SU-DHL-6 (cell line): ENCODE results near the gene HACD4.

Experiments
- H2AFZ ChIP-seq: fragments of 200-600 bp; sonication (generic); 2 replicates; pipeline ENCODE4 v1.6.1; 2014; ENCODE audit warnings: low read depth, mild to moderate bottlenecking, moderate library complexity, mixed read lengths, antibody characterized with exemption, low read length; ENCODE audit not compliant: severe bottlenecking
- H3F3A ChIP-seq: fragments of 200-600 bp; shearing (Covaris generic); 2 replicates; pipeline ENCODE4 v1.6.0; 2016; ENCODE audit warnings: antibody characterized with exemption, mild to moderate bottlenecking; ENCODE audit not compliant: insufficient read depth
- H3K27ac ChIP-seq: fragments of 200-600 bp; sonication (generic); 2 replicates; pipeline ENCODE4 v1.5.1; 2016; ENCODE audit warnings: low read depth, mild to moderate bottlenecking, low read length, moderate library complexity, mixed read lengths
- H3K27me3 ChIP-seq: fragments of 200-600 bp; sonication (generic), shearing (Covaris generic); 2 replicates; pipeline ENCODE4 v1.6.0; 2014; ENCODE audit warnings: mild to moderate bottlenecking, low read length
- H3K36me3 ChIP-seq: fragments of 200-600 bp; sonication (generic); 2 replicates; pipeline ENCODE4 v1.6.1; 2014; ENCODE audit warnings: mild to moderate bottlenecking, low read length, mixed read lengths
- H3K4me2 ChIP-seq: fragments of 300-600, 200-600 bp; shearing (Covaris generic), sonication (generic); 2 replicates; pipeline ENCODE4 v1.6.0; 2014; ENCODE audit warnings: low read length, low read depth, mild to moderate bottlenecking; ENCODE audit not compliant: poor library complexity, severe bottlenecking
- H3K4me3 ChIP-seq: fragments of 200-600 bp; sonication (generic); 2 replicates; pipeline ENCODE4 v1.5.1; 2014; ENCODE audit warnings: antibody characterized with exemption, low read length, mild to moderate bottlenecking, mixed read lengths; ENCODE audit not compliant: insufficient read depth, poor library complexity, severe bottlenecking
- H3K79me2 ChIP-seq: fragments of 200-600 bp; sonication (generic); 2 replicates; pipeline ENCODE4 v1.6.1; 2014; ENCODE audit warnings: mild to moderate bottlenecking, low read length, moderate library complexity; ENCODE audit not compliant: insufficient read depth
- H3K9ac ChIP-seq: fragments of 200-600 bp; sonication (generic); 2 replicates; pipeline ENCODE4 v1.7.0; 2014; ENCODE audit warnings: mild to moderate bottlenecking, low read length
- H3K9me2 ChIP-seq: fragments of 200-600 bp; sonication (generic); replicated peaks from 2 replicates; pipeline ENCODE4 v1.6.1; 2014; ENCODE audit warnings: low read length; ENCODE audit not compliant: insufficient read depth
- H3K9me3 ChIP-seq: fragments of 200-600 bp; sonication (generic); 2 replicates; pipeline ENCODE4 v1.6.1; 2014; ENCODE audit warnings: low read length, mixed read lengths; ENCODE audit not compliant: insufficient read depth
- H4K20me1 ChIP-seq: fragments of 200-600 bp; sonication (generic); 2 replicates; pipeline ENCODE4 v1.6.1; 2014; ENCODE audit warnings: low read depth, mild to moderate bottlenecking, antibody characterized with exemption, low read length, moderate library complexity, mixed read lengths
- EZH2phosphoT487 ChIP-seq: fragments of 200-600 bp; sonication (generic), shearing (Covaris generic); conservative IDR thresholded peaks from 2 replicates; pipeline ENCODE4 v1.6.1; 2018; ENCODE audit warnings: mild to moderate bottlenecking, antibody characterized with exemption, low read length, moderate library complexity, mixed read lengths
- TF ChIP-seq, protein P1 (sequence below): fragments of 200-600 bp; sonication (generic); IDR thresholded peaks from one replicate; pipeline ENCODE4 v1.5.1; 2017; ENCODE audit warnings: antibody characterized with exemption, mild to moderate bottlenecking, low read length, moderate library complexity; ENCODE audit not compliant: insufficient read depth, poor library complexity, severe bottlenecking

The HACD4 gene

DNA sequence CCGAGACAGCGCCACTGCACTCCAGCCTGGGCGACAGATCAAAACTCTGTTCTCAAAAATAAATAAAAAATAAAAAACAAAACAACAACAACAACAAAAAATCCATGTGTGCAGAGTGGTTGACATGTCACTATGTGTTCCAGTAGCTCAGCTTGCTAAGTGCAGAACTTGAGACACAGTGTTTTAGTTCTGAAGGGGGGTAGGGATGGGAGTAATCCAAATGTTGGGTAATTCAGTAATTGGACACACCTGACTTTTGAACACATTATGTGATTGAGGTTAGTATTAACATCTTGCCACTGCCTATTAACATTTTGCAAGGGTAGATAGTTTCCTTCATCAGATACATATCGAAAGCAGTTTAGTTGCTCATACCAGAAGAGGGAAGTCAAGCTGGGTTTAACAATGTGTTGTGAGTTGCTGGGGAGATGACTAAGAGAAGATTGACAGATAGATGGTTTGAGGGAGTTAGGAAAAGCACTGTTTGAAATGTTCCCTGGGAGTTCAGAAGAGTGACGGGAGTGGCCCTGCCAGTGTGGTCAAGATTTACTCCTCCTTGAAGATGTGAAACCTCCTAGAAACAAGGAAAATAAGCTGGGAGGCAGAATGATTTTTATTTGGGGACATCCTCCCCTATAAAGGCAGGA, 928 bp downstream of the HACD4 start:
- Histone ChIP-seq H3K27ac (no peak overlapping the region), H3K79me2 (no peaks in the 10 kb centered on the region), H3K4me3 (no peak overlapping the region)

DNA sequence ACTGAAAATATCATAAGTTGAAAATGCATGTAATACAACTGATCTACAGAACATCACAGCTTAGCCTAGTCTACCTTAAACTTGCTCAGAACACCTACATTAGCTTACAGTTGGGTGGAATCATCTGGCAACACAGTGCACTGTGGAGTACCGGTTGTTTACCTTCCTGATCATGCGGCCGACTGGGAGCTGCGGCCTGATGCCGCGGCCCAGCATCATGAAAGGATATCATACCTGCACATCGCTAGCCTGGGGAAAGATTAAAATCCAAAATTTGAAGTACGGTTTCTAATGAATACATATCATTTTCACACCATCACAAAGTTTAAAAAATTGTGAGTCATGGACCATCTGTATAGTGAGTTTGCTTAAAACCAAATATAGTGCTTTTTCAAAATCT, 1.8 kb downstream of the HACD4 start:
- Histone ChIP-seq H3K27ac (no peak overlapping the region), H3K4me2 (no peak overlapping the region)
- no peak for TF ChIP-seq EZH2phosphoT487
- TF ChIP-seq, protein P1, sequence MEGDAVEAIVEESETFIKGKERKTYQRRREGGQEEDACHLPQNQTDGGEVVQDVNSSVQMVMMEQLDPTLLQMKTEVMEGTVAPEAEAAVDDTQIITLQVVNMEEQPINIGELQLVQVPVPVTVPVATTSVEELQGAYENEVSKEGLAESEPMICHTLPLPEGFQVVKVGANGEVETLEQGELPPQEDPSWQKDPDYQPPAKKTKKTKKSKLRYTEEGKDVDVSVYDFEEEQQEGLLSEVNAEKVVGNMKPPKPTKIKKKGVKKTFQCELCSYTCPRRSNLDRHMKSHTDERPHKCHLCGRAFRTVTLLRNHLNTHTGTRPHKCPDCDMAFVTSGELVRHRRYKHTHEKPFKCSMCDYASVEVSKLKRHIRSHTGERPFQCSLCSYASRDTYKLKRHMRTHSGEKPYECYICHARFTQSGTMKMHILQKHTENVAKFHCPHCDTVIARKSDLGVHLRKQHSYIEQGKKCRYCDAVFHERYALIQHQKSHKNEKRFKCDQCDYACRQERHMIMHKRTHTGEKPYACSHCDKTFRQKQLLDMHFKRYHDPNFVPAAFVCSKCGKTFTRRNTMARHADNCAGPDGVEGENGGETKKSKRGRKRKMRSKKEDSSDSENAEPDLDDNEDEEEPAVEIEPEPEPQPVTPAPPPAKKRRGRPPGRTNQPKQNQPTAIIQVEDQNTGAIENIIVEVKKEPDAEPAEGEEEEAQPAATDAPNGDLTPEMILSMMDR = no peak

More for the DNA sequence above, 928 bp downstream of the HACD4 start:
- H3K9me2 ChIP-seq = no peaks in the 10 kb centered on the region
- H4K20me1 ChIP-seq = no peaks in the 10 kb centered on the region
- no peaks in the 10 kb centered on the region for H3K9me3 ChIP-seq
- no peaks in the 10 kb centered on the region for H3K36me3 ChIP-seq
- no peaks in the 10 kb centered on the region for H3F3A ChIP-seq
- no peak for TF ChIP-seq EZH2phosphoT487
- TF ChIP-seq, protein P1 = no peak
- no peak overlapping the region for H2AFZ ChIP-seq
- H3K9ac ChIP-seq = no peak overlapping the region
- no peak overlapping the region for H3K4me2 ChIP-seq
- no peaks in the 10 kb centered on the region for H3K27me3 ChIP-seq

DNA sequence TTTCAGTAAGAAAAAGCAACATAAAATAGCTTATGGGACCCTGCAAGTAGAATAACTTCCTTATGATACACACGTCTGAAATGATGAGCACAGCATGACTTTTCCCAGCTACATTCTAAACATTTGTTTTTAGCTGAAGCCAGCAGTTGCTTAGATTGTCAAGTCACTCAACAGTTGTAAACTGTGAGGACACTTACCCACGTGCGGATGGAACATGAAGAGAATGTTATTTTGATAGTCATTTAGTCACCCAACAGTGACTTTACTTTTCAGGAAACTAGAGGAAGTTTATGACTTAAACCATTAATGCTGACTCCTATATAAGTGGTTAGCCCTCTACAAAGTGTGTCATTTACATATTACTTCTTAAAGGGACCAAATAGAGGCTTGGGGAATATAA, 3.0 kb downstream of the HACD4 start:
- Histone ChIP-seq H4K20me1 (no peaks in the 10 kb centered on the region), H2AFZ (no peak overlapping the region), H3K4me2 (no peak overlapping the region), H3F3A (no peaks in the 10 kb centered on the region), H3K9me3 (no peaks in the 10 kb centered on the region), H3K4me3 (no peak overlapping the region), H3K79me2 (no peaks in the 10 kb centered on the region), H3K9me2 (no peaks in the 10 kb centered on the region), H3K9ac (no peak overlapping the region), H3K27ac (no peak overlapping the region), H3K36me3 (no peaks in the 10 kb centered on the region), H3K27me3 (no peaks in the 10 kb centered on the region)
- TF ChIP-seq, protein P1 = no peak
- TF ChIP-seq EZH2phosphoT487 = no peak

More for the DNA sequence above, 1.8 kb downstream of the HACD4 start:
- Histone ChIP-seq H3K9me3 (no peaks in the 10 kb centered on the region), H3F3A (no peaks in the 10 kb centered on the region), H4K20me1 (no peaks in the 10 kb centered on the region), H3K27me3 (no peaks in the 10 kb centered on the region), H3K4me3 (no peak overlapping the region), H3K36me3 (no peaks in the 10 kb centered on the region), H3K79me2 (no peaks in the 10 kb centered on the region), H2AFZ (no peak overlapping the region), H3K9ac (no peak overlapping the region), H3K9me2 (no peaks in the 10 kb centered on the region)
